HepG2 (cell line): ENCODE results near the gene TCF3. TPM values are rescaled to one million over a fixed set of nuclear protein-coding genes. Genes with fewer than 3 reads are reported as not detected.

ENCODE experiments used
- ATF2 ChIP-seq: sonication (generic); formaldehyde crosslinking; IDR thresholded peaks from 2 replicates; pipeline ENCODE4 v1.4.0; 2020; ENCODE audit warnings: missing genetic modification reagents
- CBX2 ChIP-seq, 2 experiments: fragments of 200-600 bp in 1 of 2; sonication (generic); formaldehyde crosslinking in 1 of 2; IDR thresholded peaks; 2 replicates each; pipeline versions ENCODE4 v1.7.0 to v1.8.1; 2018 to 2022; ENCODE audit warnings: low read depth in 2 of 2, low read length in 1 of 2, mild to moderate bottlenecking in 1 of 2, missing genetic modification reagents in 1 of 2
- CC2D1A ChIP-seq: sonication (generic); formaldehyde crosslinking; IDR thresholded peaks from 2 replicates; pipeline ENCODE4 v1.8.1; 2023; ENCODE audit warnings: mild to moderate bottlenecking, missing genetic modification reagents
- GZF1 ChIP-seq: sonication (generic); formaldehyde crosslinking; IDR thresholded peaks from 2 replicates; pipeline ENCODE4 v1.5.1; 2020; ENCODE audit warnings: mild to moderate bottlenecking, missing genetic modification reagents
- HDAC2 ChIP-seq: sonication (generic); formaldehyde crosslinking; IDR thresholded peaks from 2 replicates; pipeline ENCODE4 v1.4.0; 2020; ENCODE audit warnings: missing genetic modification reagents
- MTA1 ChIP-seq: sonication (generic); formaldehyde crosslinking; IDR thresholded peaks from 2 replicates; pipeline ENCODE4 v1.4.0; 2020; ENCODE audit warnings: missing genetic modification reagents, mild to moderate bottlenecking, borderline replicate concordance
- MZF1 ChIP-seq: sonication (generic); formaldehyde crosslinking; IDR thresholded peaks from 2 replicates; pipeline ENCODE4 v1.8.1; 2023; ENCODE audit warnings: mild to moderate bottlenecking, missing genetic modification reagents, borderline replicate concordance
- PAF1 ChIP-seq: IDR thresholded peaks from 2 replicates; pipeline ENCODE4 v1.6.1; 2016; ENCODE audit warnings: missing genetic modification reagents, missing compliant biosample characterization
- PHF20 ChIP-seq: sonication (generic); formaldehyde crosslinking; IDR thresholded peaks from 2 replicates; pipeline ENCODE4 v1.5.0; 2020; ENCODE audit warnings: mild to moderate bottlenecking, missing genetic modification reagents
- RCOR2 ChIP-seq: IDR thresholded peaks from 2 replicates; pipeline ENCODE4 v1.6.1; 2016; ENCODE audit warnings: missing biosample characterization, missing genetic modification reagents
- SALL1 ChIP-seq: sonication (generic); formaldehyde crosslinking; IDR thresholded peaks from 2 replicates; pipeline ENCODE4 v1.8.0; 2022; ENCODE audit warnings: mild to moderate bottlenecking, missing genetic modification reagents
- SP2 ChIP-seq: sonication (generic); formaldehyde crosslinking; IDR thresholded peaks from 2 replicates; pipeline ENCODE4 v1.5.1; 2020; ENCODE audit warnings: mild to moderate bottlenecking, missing genetic modification reagents
- YY1 ChIP-seq: IDR thresholded peaks from 2 replicates; pipeline ENCODE4 v1.6.1; 2011; ENCODE audit warnings: low read length, low read depth, moderate library complexity, mild to moderate bottlenecking; ENCODE audit not compliant: insufficient read depth, insufficient replicate concordance
- ZFP36L2 ChIP-seq: sonication (generic); formaldehyde crosslinking; IDR thresholded peaks from 2 replicates; pipeline ENCODE4 v1.4.0; 2020; ENCODE audit warnings: missing genetic modification reagents
- ZFP37 ChIP-seq: sonication (generic); formaldehyde crosslinking; IDR thresholded peaks from 2 replicates; pipeline ENCODE4 v1.4.0; 2020; ENCODE audit warnings: missing genetic modification reagents, borderline replicate concordance
- ZNF205 ChIP-seq: IDR thresholded peaks from 2 replicates; pipeline ENCODE4 v1.6.1; 2018; ENCODE audit warnings: missing biosample characterization, missing genetic modification reagents
- ZNF326 ChIP-seq: sonication (generic); formaldehyde crosslinking; IDR thresholded peaks from 2 replicates; pipeline ENCODE4 v1.4.0; 2020; ENCODE audit warnings: missing genetic modification reagents, borderline replicate concordance
- ZNF33B ChIP-seq: sonication (generic); formaldehyde crosslinking; IDR thresholded peaks from 2 replicates; pipeline ENCODE4 v1.5.1; 2020; ENCODE audit warnings: mild to moderate bottlenecking, missing genetic modification reagents
- ZNF674 ChIP-seq: sonication (generic); formaldehyde crosslinking; IDR thresholded peaks from 2 replicates; pipeline ENCODE4 v1.5.0; 2020; ENCODE audit warnings: low read depth, mild to moderate bottlenecking, missing genetic modification reagents
- ZSCAN5A ChIP-seq: sonication (generic); formaldehyde crosslinking; IDR thresholded peaks from 2 replicates; pipeline ENCODE4 v1.8.0; 2022; ENCODE audit warnings: mild to moderate bottlenecking, missing genetic modification reagents, borderline replicate concordance
- polyA plus RNA-seq, 8 experiments: library from polyadenylated mRNA; depleted of rRNA in 3 of 8; stranded (reverse) in 7 of 8; unstranded in 1 of 8; fragments of >200 nt; fragmentation: Illumina TruSeq in 4 of 8; extraction: Trizol in 4 of 8; gene quantifications; 2 replicates each; pipeline versions ENCODE4 v1.2.1 to v1.2.3, GENCODE V29; 2011 to 2016; ENCODE audit warnings: low read depth in 4 of 8, missing spikeins in 1 of 8, mixed read lengths in 1 of 8; ENCODE audit not compliant: insufficient read depth in 1 of 8
- total RNA-seq, 5 experiments: library from RNA; depleted of rRNA; stranded (reverse); fragments of >200 nt; fragmentation: Illumina TruSeq; extraction: Trizol; gene quantifications; 2 replicates each; pipeline ENCODE4 v1.2.3, GENCODE V29; 2016; ENCODE audit warnings: low read depth in 1 of 5
- TF ChIP-seq, protein P1 (sequence below): sonication (generic); formaldehyde crosslinking; IDR thresholded peaks from 2 replicates; pipeline ENCODE4 v1.5.1; 2020; ENCODE audit warnings: missing genetic modification reagents, mild to moderate bottlenecking, borderline replicate concordance
- TF ChIP-seq, protein P2 (sequence below): sonication (generic); formaldehyde crosslinking; IDR thresholded peaks from 2 replicates; pipeline ENCODE4 v1.5.0; 2020; ENCODE audit warnings: missing genetic modification reagents, mild to moderate bottlenecking, borderline replicate concordance
- TF ChIP-seq, protein P3 (sequence below): sonication (generic); formaldehyde crosslinking; IDR thresholded peaks from 2 replicates; pipeline ENCODE4 v1.4.0; 2020; ENCODE audit warnings: missing genetic modification reagents, borderline replicate concordance

TCF3 gene
- total and polyA plus RNA-seq, 2 of the 13 experiments (the other 11 are each of a cell fraction or from before 2014, with no cell fraction given): 51.4 to 53.2 TPM

GRCh38 chr19:1606138-1606651, 46.2 kb downstream of the TCF3 start (continued):
- TF ChIP-seq ATF2 (CRISPR knock-in tag) (0 out of 2 replicates have a peak, but pooled peaks have one; percentile 16), ZNF674 (CRISPR knock-in tag) (no peak), MZF1 (CRISPR knock-in tag) (0 out of 2 replicates have a peak, but pooled peaks have one; percentile 45), SP2 (CRISPR knock-in tag) (no peak), HDAC2 (CRISPR knock-in tag) (peak; percentile 65; the same call in 1 of the 2 replicates), PHF20 (CRISPR knock-in tag) (0 out of 2 replicates have a peak, but pooled peaks have one; percentile 1), ZNF205 (CRISPR knock-in tag) (peak; percentile 21; the same call in 1 of the 2 replicates), GZF1 (CRISPR knock-in tag) (0 out of 2 replicates have a peak, but pooled peaks have one; percentile 37), ZFP37 (no peak), PAF1 (CRISPR knock-in tag) (0 out of 2 replicates have a peak, but pooled peaks have one; percentile 30), ZFP36L2 (CRISPR knock-in tag) (no peak), RCOR2 (CRISPR knock-in tag) (peak; percentile 81), ZNF33B (no peak), YY1 (peak; percentile 25), ZSCAN5A (CRISPR knock-in tag) (no peak), SALL1 (no peak), MTA1 (CRISPR knock-in tag) (0 out of 2 replicates have a peak, but pooled peaks have one; percentile 38), CC2D1A (CRISPR knock-in tag) (no peak), CBX2 (IDR thresholded peaks at IDR 0.05; ENCODE audit: low read depth, low read length) (no peak), CBX2 (CRISPR knock-in tag; IDR thresholded peaks at IDR 0.05; ENCODE audit: low read depth) (no peak), ZNF326 (CRISPR knock-in tag) (no peak)
- TF ChIP-seq, protein P1, sequence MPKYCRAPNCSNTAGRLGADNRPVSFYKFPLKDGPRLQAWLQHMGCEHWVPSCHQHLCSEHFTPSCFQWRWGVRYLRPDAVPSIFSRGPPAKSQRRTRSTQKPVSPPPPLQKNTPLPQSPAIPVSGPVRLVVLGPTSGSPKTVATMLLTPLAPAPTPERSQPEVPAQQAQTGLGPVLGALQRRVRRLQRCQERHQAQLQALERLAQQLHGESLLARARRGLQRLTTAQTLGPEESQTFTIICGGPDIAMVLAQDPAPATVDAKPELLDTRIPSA (CRISPR knock-in tag): no peak
- TF ChIP-seq, protein P2, sequence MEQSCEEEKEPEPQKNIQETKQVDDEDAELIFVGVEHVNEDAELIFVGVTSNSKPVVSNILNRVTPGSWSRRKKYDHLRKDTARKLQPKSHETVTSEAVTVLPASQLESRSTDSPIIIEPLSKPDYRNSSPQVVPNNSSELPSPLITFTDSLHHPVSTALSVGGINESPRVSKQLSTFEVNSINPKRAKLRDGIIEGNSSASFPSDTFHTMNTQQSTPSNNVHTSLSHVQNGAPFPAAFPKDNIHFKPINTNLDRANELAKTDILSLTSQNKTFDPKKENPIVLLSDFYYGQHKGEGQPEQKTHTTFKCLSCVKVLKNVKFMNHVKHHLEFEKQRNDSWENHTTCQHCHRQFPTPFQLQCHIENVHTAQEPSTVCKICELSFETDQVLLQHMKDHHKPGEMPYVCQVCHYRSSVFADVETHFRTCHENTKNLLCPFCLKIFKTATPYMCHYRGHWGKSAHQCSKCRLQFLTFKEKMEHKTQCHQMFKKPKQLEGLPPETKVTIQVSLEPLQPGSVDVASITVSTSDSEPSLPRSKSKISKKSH (CRISPR knock-in tag): no peak
- TF ChIP-seq, protein P3, sequence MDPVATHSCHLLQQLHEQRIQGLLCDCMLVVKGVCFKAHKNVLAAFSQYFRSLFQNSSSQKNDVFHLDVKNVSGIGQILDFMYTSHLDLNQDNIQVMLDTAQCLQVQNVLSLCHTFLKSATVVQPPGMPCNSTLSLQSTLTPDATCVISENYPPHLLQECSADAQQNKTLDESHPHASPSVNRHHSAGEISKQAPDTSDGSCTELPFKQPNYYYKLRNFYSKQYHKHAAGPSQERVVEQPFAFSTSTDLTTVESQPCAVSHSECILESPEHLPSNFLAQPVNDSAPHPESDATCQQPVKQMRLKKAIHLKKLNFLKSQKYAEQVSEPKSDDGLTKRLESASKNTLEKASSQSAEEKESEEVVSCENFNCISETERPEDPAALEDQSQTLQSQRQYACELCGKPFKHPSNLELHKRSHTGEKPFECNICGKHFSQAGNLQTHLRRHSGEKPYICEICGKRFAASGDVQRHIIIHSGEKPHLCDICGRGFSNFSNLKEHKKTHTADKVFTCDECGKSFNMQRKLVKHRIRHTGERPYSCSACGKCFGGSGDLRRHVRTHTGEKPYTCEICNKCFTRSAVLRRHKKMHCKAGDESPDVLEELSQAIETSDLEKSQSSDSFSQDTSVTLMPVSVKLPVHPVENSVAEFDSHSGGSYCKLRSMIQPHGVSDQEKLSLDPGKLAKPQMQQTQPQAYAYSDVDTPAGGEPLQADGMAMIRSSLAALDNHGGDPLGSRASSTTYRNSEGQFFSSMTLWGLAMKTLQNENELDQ: no peak
